ENCODE data around the gene AMDHD2. TPM values are rescaled to one million over a fixed set of nuclear protein-coding genes. Genes with fewer than 3 reads are reported as not detected.

Gene AMDHD2
- total RNA-seq, 1 experiment from 2014 or later = 67.2 TPM

DNA sequence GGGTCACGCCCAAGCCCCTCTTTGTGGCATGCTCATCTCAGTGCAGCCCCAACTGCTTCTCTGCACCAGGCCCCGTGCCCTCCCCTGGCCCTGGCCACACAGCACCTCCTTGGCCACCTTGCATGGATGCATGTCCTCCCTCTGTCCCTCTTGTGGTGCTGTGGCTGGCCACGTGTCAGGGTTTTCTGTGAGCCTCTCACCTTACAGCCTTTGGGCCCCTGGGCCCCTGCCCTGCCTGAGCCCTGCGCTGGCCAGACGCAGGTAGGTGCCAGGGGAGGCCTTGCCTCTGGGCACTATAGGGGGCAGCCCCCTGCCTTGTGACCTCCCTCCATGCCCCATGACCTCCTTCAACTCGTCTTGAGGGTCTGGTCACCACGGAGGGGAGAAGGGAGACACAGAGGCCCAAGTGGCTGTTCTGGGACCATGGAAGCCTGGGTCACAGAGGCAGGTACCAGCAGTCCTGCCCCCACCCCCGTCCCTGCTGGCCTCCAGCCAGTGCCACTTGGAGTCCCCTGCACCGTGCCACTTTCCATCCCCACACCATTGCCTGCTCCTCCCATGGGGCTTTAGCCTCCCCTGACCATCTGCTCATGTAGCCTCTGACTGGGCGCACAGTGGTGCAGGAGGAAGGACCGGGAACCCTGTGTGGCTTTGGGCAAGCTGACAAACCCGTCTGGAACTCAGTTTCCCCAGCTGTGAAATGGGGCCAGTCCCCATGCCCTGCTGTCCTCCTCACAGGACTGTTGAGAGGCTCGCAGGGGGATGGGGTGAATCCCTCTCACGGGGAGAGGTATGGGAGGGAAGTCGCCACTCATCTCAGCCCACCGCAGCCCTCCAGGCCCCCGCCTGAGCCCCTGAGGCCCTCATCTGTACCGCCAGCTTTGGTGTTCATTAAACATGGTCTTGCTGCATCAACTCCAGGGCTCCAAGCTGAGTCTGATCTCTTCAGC is 17.9 kb upstream of the AMDHD2 start:
- H3K9me3 Mint-ChIP-seq (ENCODE audit: unreplicated experiment) = no peaks in the 10 kb centered on the region
- no peaks in the 10 kb centered on the region for H3K36me3 ChIP-seq (ENCODE audit: control insufficient read depth, insufficient read depth, low read length)

DNA sequence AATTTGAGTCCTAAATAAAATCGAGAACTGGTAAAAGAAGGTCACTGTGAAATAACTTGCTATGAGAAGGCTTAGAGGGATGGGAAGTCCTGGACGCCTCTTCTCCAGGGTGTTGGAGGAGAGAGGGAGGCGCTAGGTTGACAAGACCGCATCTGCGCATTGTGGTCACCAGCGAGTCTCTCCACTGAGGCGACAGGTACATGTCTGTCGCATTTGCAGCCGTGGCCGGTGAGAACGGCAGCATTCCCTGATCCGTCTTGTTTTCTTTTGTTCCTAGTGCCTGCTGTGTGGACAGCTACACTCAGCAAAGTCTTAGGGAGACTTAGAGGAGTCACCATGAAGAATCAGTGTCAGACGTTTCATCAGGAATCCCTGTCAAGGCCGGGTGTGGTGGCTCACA is 14.5 kb upstream of the AMDHD2 start:
- DNase-seq = no peak
- TF ChIP-seq, protein P1, sequence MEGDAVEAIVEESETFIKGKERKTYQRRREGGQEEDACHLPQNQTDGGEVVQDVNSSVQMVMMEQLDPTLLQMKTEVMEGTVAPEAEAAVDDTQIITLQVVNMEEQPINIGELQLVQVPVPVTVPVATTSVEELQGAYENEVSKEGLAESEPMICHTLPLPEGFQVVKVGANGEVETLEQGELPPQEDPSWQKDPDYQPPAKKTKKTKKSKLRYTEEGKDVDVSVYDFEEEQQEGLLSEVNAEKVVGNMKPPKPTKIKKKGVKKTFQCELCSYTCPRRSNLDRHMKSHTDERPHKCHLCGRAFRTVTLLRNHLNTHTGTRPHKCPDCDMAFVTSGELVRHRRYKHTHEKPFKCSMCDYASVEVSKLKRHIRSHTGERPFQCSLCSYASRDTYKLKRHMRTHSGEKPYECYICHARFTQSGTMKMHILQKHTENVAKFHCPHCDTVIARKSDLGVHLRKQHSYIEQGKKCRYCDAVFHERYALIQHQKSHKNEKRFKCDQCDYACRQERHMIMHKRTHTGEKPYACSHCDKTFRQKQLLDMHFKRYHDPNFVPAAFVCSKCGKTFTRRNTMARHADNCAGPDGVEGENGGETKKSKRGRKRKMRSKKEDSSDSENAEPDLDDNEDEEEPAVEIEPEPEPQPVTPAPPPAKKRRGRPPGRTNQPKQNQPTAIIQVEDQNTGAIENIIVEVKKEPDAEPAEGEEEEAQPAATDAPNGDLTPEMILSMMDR (IDR thresholded peaks at IDR 0.05; ENCODE audit: insufficient read depth in 1 of 2, low read depth in 1 of 2, low read length in 1 of 2, severe bottlenecking in 1 of 2, unreplicated experiment in 1 of 2) = no peak
- no peaks in the 10 kb centered on the region for H3K36me3 ChIP-seq (ENCODE audit: control insufficient read depth, insufficient read depth, low read length)
- Mint-ChIP-seq H3K27ac (ENCODE audit: unreplicated experiment) (no peak overlapping the region), H3K36me3 (ENCODE audit: insufficient read depth, unreplicated experiment) (peaks cover 4% of the 10 kb centered on the region), H3K9me3 (ENCODE audit: unreplicated experiment) (no peaks in the 10 kb centered on the region), H3K27me3 (ENCODE audit: insufficient read depth, unreplicated experiment) (no peaks in the 10 kb centered on the region), H3K4me3 (ENCODE audit: unreplicated experiment) (no peak overlapping the region), H3K4me1 (ENCODE audit: low read depth, unreplicated experiment) (no peaks in the 10 kb centered on the region)
- H3K4me3 ChIP-seq (ENCODE audit: low read depth, low read length) = no peak overlapping the region
- H3K4me1 ChIP-seq = 0 out of 2 replicates have a peak, but pooled peaks cover 8% of the 10 kb centered on the region
- no TSS peak for BruUV-seq (replicated peaks)
- ChIA-PET POLR2A (no interaction called here), CTCF (no interaction called here)
- no peaks in the 10 kb centered on the region for H3K9me3 ChIP-seq
- intact Hi-C loops (cut with micrococcal nuclease; ENCODE audit: unreplicated experiment) = loop anchor here (10.0 kb wide), 1 partner anchor 71 kb away; no protein-coding TSS in a partner anchor
- no peaks in the 10 kb centered on the region for H3K27me3 ChIP-seq (replicated peaks; ENCODE audit: control insufficient read depth, insufficient read depth, low read length)

More for the DNA sequence above, 17.9 kb upstream of the AMDHD2 start:
- no peak overlapping the region for H3K27ac Mint-ChIP-seq (ENCODE audit: unreplicated experiment)
- H3K9me3 ChIP-seq = no peaks in the 10 kb centered on the region
- H3K36me3 Mint-ChIP-seq (ENCODE audit: insufficient read depth, unreplicated experiment) = peaks cover 10% of the 10 kb centered on the region
- H3K4me3 Mint-ChIP-seq (ENCODE audit: unreplicated experiment) = no peak overlapping the region
- H3K4me3 ChIP-seq (ENCODE audit: low read depth, low read length) = no peak overlapping the region
- no peaks in the 10 kb centered on the region for H3K27me3 Mint-ChIP-seq (ENCODE audit: insufficient read depth, unreplicated experiment)
- peaks cover 6% of the 10 kb centered on the region for H3K4me1 Mint-ChIP-seq (ENCODE audit: low read depth, unreplicated experiment)
- no peaks in the 10 kb centered on the region for H3K27me3 ChIP-seq (replicated peaks; ENCODE audit: control insufficient read depth, insufficient read depth, low read length)
- BruUV-seq (replicated peaks) = no TSS peak
- 0 out of 2 replicates have a peak, but pooled peaks cover 8% of the 10 kb centered on the region for H3K4me1 ChIP-seq
- intact Hi-C loops (cut with micrococcal nuclease; ENCODE audit: unreplicated experiment) = loop anchor here (2.0 to 10.0 kb wide), 4 partner anchors 27 to 307 kb away; partner anchors contain the start of genes ABCA3 and TBC1D24
- POLR2A ChIA-PET = no interaction called here
- TF ChIP-seq, protein P1 (IDR thresholded peaks at IDR 0.05; ENCODE audit: insufficient read depth in 1 of 2, low read depth in 1 of 2, low read length in 1 of 2, severe bottlenecking in 1 of 2, unreplicated experiment in 1 of 2) = no peak
- CTCF ChIA-PET = interaction anchor here (0.6 to 1.9 kb wide), 10 partner anchors 10 to 308 kb away, joined by 3 to 14 read pairs (median 6); partner anchors contain the start of genes AMDHD2, TBC1D24 and TEDC2
- no peak for DNase-seq

DNA sequence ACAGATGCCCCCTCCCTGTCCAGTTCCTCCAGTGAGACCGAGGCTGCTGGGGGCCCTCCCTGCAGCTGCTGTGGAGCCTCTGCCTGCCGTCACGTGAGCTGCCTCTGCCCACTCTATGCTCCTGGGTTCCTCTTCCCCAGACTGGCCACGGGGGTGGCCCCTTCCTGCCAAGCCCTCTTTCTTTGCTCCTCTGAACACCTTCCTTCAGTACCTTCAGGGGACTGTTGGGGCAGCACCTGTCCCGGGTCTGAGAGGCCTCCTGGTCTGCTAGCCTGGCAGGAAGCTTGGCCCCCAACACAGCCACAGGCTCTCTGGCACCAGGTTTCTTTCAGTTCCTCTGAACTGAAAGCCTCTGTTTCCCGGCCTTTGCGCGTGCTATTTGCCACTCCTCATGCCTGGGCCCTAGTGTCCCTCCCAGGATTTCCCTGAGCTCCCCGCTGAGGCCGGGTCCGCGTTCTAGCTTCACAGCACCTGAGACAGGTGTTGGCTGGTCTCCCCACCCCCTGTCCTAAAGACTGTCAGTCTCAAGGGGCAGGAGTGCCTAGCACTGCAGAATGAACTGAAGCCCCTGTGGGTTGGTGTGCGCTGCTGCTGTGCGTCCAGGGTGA is 13.0 kb upstream of the AMDHD2 start:
- Mint-ChIP-seq H3K36me3 (ENCODE audit: insufficient read depth, unreplicated experiment) (no peaks in the 10 kb centered on the region), H3K27ac (ENCODE audit: unreplicated experiment) (no peak overlapping the region), H3K4me1 (ENCODE audit: low read depth, unreplicated experiment) (no peaks in the 10 kb centered on the region), H3K4me3 (ENCODE audit: unreplicated experiment) (no peak overlapping the region), H3K9me3 (ENCODE audit: unreplicated experiment) (no peaks in the 10 kb centered on the region), H3K27me3 (ENCODE audit: insufficient read depth, unreplicated experiment) (no peaks in the 10 kb centered on the region)
- Histone ChIP-seq H3K4me3 (ENCODE audit: low read depth, low read length) (no peak overlapping the region), H3K36me3 (ENCODE audit: control insufficient read depth, insufficient read depth, low read length) (no peaks in the 10 kb centered on the region), H3K27me3 (replicated peaks; ENCODE audit: control insufficient read depth, insufficient read depth, low read length) (no peaks in the 10 kb centered on the region), H3K4me1 (0 out of 2 replicates have a peak, but pooled peaks cover 8% of the 10 kb centered on the region), H3K9me3 (no peaks in the 10 kb centered on the region)
- ChIA-PET CTCF (no interaction called here), POLR2A (no interaction called here)
- no TSS peak for BruUV-seq (replicated peaks)
- DNase-seq = no peak
- intact Hi-C loops (cut with micrococcal nuclease; ENCODE audit: unreplicated experiment) = loop anchor here (10.0 kb wide), 1 partner anchor 72 kb away; no protein-coding TSS in a partner anchor
- TF ChIP-seq, protein P1 (IDR thresholded peaks at IDR 0.05; ENCODE audit: insufficient read depth in 1 of 2, low read depth in 1 of 2, low read length in 1 of 2, severe bottlenecking in 1 of 2, unreplicated experiment in 1 of 2) = no peak

Data from Caco-2 (cell line).